K562 (cell line): ENCODE results near the gene NPFF. TPM values are rescaled to one million over a fixed set of nuclear protein-coding genes. Genes with fewer than 3 reads are reported as not detected.
A peak's percentile ranks its signal among the peaks of the same experiment; 100 is the strongest.

ENCODE experiments used
- ATAC-seq: fragments of 200-7000 bp; cut with Tn5 transposase; 3 replicates; pipeline ENCODE4 v1.9.1; 2020; ENCODE audit warnings: moderate library complexity
- BruUV-seq: library from RNA; stranded (reverse); fragments of 400-500 nt; replicated peaks from 2 replicates; lab custom pipeline; 2021; lab: Mats Ljungman, UMichigan
- CTCF ChIA-PET: fragments of 300-600 bp; formaldehyde crosslinking; extraction: SDS; loops from one replicate; lab custom pipeline; 2021; ENCODE audit warnings: low intra/inter-chr PET ratio; lab: Yijun Ruan, JAX
- POLR2A ChIA-PET: fragments of 300-600, 350-650 bp; sonication (Branson Sonifier 250); formaldehyde crosslinking; extraction: SDS; loops from one replicate; lab custom pipeline; 2021; ENCODE audit warnings: antibody characterized with exemption, inconsistent platforms; lab: Yijun Ruan, JAX
- DNase-seq, 4 experiments: peaks; one replicate each; pipeline versions ENCODE4 v3.0.0 to v3.0.0-alpha.2; 2011 to 2018; ENCODE audit warnings: low spot score in 3 of 4, mixed read lengths in 3 of 4; ENCODE audit errors: extremely low read depth in 1 of 4
- FAIRE-seq: peaks from 2 replicates; lab custom pipeline; 2011; peaks lifted over from hg19 to GRCh38; lab: Jason Lieb, UNC
- H2AFZ ChIP-seq: 2 replicates; pipeline ENCODE4 v1.6.0; 2011; ENCODE audit warnings: low read depth, low read length, control low read depth, inconsistent platforms
- H3K27ac ChIP-seq: fragments of 200-600 bp; 3 replicates; pipeline ENCODE4 v1.8.0; 2011; ENCODE audit warnings: low read depth, mild to moderate bottlenecking, control low read depth, inconsistent platforms, low read length, moderate library complexity, mixed read lengths; ENCODE audit errors: extremely low read depth
- H3K27me3 ChIP-seq, 2 experiments: fragments of 300-600 bp in 1 of 2; 2 replicates in 1 of 2; 3 replicates in 1 of 2; pipeline versions ENCODE4 v1.6.0 to v1.8.0; 2011; ENCODE audit warnings: inconsistent platforms in 2 of 2, low read length in 2 of 2, mild to moderate bottlenecking in 1 of 2, mixed read lengths in 1 of 2, moderate library complexity in 1 of 2; ENCODE audit not compliant: control insufficient read depth in 2 of 2, insufficient read depth in 2 of 2
- H3K36me3 ChIP-seq: fragments of 300-600 bp; 3 replicates; pipeline ENCODE4 v1.8.0; 2011; ENCODE audit warnings: mild to moderate bottlenecking, low read length, inconsistent platforms; ENCODE audit not compliant: control insufficient read depth, insufficient read depth
- H3K4me1 ChIP-seq, 2 experiments: fragments of 200-600 bp in 1 of 2; replicated peaks in 1 of 2; 2 replicates in 1 of 2; 3 replicates in 1 of 2; pipeline versions ENCODE4 v1.5.1 to v1.8.0; 2011; ENCODE audit warnings: inconsistent platforms in 2 of 2, low read length in 2 of 2, mild to moderate bottlenecking in 1 of 2, mixed read lengths in 1 of 2, moderate library complexity in 1 of 2; ENCODE audit not compliant: control insufficient read depth in 2 of 2, insufficient read depth in 2 of 2
- H3K4me2 ChIP-seq: 2 replicates; pipeline ENCODE4 v1.6.1; 2011; ENCODE audit warnings: low read length, control low read depth, inconsistent platforms, mixed read lengths; ENCODE audit not compliant: insufficient read depth
- H3K4me3 ChIP-seq: fragments of 200-600 bp; sonication (generic), shearing (Covaris generic); 2 replicates; pipeline ENCODE4 v1.5.1; 2016; ENCODE audit warnings: control low read depth, inconsistent platforms
- H3K79me2 ChIP-seq: fragments of 200-600 bp; 3 replicates; pipeline ENCODE4 v1.8.0; 2011; ENCODE audit warnings: low read length, inconsistent platforms; ENCODE audit not compliant: control insufficient read depth, insufficient read depth
- H3K9ac ChIP-seq, 2 experiments: 2 replicates each; pipeline versions ENCODE4 v1.6.0 to v1.6.1; 2011; ENCODE audit warnings: low read depth in 2 of 2, low read length in 2 of 2, control low read depth in 1 of 2, inconsistent platforms in 1 of 2, mild to moderate bottlenecking in 1 of 2, mixed read lengths in 1 of 2; ENCODE audit not compliant: insufficient read depth in 1 of 2
- H3K9me1 ChIP-seq: one replicate; pipeline ENCODE4 v1.6.0; 2011; ENCODE audit warnings: inconsistent platforms, mild to moderate bottlenecking, low read length, moderate library complexity; ENCODE audit not compliant: control insufficient read depth, insufficient read depth
- H3K9me3 ChIP-seq: replicated peaks from 2 replicates; pipeline ENCODE4 v1.5.1; 2011; ENCODE audit warnings: low read depth, low read length, inconsistent platforms; ENCODE audit not compliant: control insufficient read depth, insufficient read depth
- H4K20me1 ChIP-seq: replicated peaks from 2 replicates; pipeline ENCODE4 v1.6.1; 2011; ENCODE audit warnings: low read length, inconsistent platforms, mixed read lengths; ENCODE audit not compliant: control insufficient read depth, insufficient read depth
- SFPQ ChIP-seq: fragments of 200-400 bp; formaldehyde crosslinking; IDR thresholded peaks from 2 replicates; pipeline ENCODE4 v1.6.1; 2017; ENCODE audit warnings: mild to moderate bottlenecking, low read depth, low read length, moderate library complexity
- ZZZ3 ChIP-seq: fragments of 450-650 bp; IDR thresholded peaks from 2 replicates; pipeline ENCODE4 v1.6.1; 2016; ENCODE audit warnings: antibody characterized with exemption, mild to moderate bottlenecking, moderate library complexity
- WGBS: fragments of 100-300 bp; shearing (Covaris generic); methylation state at CpG from one replicate; pipeline ENCODE4 v1.1.6; 2016; ENCODE audit warnings: low coverage, mixed read lengths; ENCODE audit not compliant: insufficient coverage; ENCODE audit errors: missing lambda C conversion rate; 5-methylcytosine and 5-hydroxymethylcytosine counted together
- in situ Hi-C: fragments of 300-500 bp; cut with MboI; formaldehyde crosslinking; loops from 4 replicates; pipeline ENCODE4 v1.15.0; 2018; ENCODE audit warnings: inconsistent platforms, mixed read lengths
- intact Hi-C: fragments of 100-400 bp; cut with micrococcal nuclease; formaldehyde crosslinking; loops from 2 replicates; pipeline ENCODE4 v1.14.2; 2022
- polyA plus RNA-seq, 8 experiments: library from polyadenylated mRNA; depleted of rRNA in 4 of 8; stranded (reverse) in 5 of 8; unstranded in 3 of 8; fragments of >200 nt; fragmentation: Nextera tagmentation in 2 of 8; fragmentation: Illumina TruSeq in 1 of 8; extraction: Ambion mirVana in 2 of 8; extraction: Trizol in 1 of 8; gene quantifications; 2 replicates each; pipeline versions ENCODE4 v1.2.1 to v1.2.3, GENCODE V29; 2011 to 2014; ENCODE audit warnings: inconsistent platforms in 1 of 8, missing spikeins in 1 of 8
- total RNA-seq, 7 experiments: library from RNA; depleted of rRNA in 6 of 7; stranded (reverse); fragments of >200 nt in 6 of 7; fragmentation: Illumina TruSeq in 2 of 7; extraction: Trizol in 2 of 7; gene quantifications; 2 replicates each; pipeline versions ENCODE4 v1.2.1 to v1.2.3, GENCODE V29; 2011 to 2021; ENCODE audit warnings: low replicate concordance in 1 of 7

NPFF gene
- total and polyA plus RNA-seq, 9 of the 15 experiments (the other 6 are each of a cell fraction or from before 2014, with no cell fraction given), result 0.15 to 1.2 (median 0.55) TPM; not detected in 6

DNA sequence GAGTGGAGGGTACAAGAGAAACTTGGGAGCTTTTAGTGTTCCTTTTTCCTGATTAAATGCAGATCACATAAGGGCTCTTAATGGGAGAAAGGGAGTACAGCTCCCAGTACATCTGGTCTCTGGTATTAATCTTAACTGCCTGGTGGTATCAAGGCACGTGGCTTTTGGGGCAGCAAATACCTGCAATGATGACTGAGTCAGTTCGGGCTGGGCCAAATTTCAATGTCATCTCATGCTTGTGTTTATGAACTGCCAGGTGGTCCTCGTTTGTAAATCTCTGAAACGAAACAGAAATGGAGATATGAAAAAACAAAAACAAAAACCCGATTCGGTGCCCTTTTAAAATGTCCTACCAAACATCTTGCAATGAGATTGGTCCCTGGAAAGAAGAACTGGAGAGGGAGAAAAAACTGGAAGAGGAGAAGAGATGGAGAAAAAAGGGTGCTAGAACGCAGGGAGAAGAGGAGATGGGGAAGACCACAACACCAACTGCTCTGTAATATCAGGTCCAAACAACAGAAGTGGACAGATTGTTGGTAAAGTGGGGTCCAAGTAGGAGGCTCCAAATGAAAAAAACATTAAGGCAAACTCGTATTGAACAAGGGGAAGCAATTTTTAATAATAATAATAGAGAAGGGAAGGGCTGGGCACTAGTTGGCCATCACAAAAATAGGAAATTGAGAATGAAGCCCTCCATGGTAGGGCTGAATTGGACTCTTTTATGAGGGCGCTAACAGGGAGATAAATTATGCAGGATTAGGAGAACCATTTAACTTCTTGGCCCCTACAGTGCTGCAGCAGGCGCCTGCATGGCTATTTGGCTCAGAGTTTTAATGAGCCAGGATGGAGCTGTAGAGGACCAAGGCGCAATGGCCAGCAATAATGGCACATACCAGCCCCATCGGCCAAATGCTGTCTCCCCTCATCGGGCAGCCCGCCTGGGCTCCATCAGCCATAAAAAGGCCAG is 45.4 kb upstream of the NPFF start (continued):
- no peak for TF ChIP-seq SFPQ

GRCh38 chr12:53551889-53552291 is 44.6 kb upstream of the NPFF start:
- no peak for TF ChIP-seq ZZZ3
- no peaks in the 10 kb centered on the region for H4K20me1 ChIP-seq
- no peaks in the 10 kb centered on the region for H3K4me1 ChIP-seq
- DNase-seq (no peak), FAIRE-seq (no peak), ATAC-seq (no peak)
- peaks cover 25% of the 10 kb centered on the region for H3K36me3 ChIP-seq
- H3K9ac ChIP-seq, result no peak overlapping the region
- POLR2A ChIA-PET, result interaction anchor here (1.1 to 1.5 kb wide), 2 partner anchors 17 to 24 kb away, joined by 3 read pairs; no protein-coding TSS in a partner anchor
- CTCF ChIA-PET, result no interaction called here
- H3K27me3 ChIP-seq, result no peaks in the 10 kb centered on the region
- no peak overlapping the region for H2AFZ ChIP-seq
- in situ Hi-C loops, result no loop called here
- BruUV-seq, result TSS peak; percentile 30
- no peak overlapping the region for H3K4me2 ChIP-seq
- no peak overlapping the region for H3K27ac ChIP-seq
- no peak overlapping the region for H3K4me3 ChIP-seq
- no peaks in the 10 kb centered on the region for H3K79me2 ChIP-seq
- intact Hi-C loops, result no loop called here
- 98% methylated on average over 2 of the region's 2 CpGs for WGBS
- H3K9me1 ChIP-seq, result no peaks in the 10 kb centered on the region
- no peaks in the 10 kb centered on the region for H3K9me3 ChIP-seq
